HG03521 (cell line): ENCODE data around the gene GNB1.
A peak's percentile ranks its signal among the peaks of the same experiment; 100 is the strongest.

ENCODE experiments used
- ATAC-seq: cut with Tn5 transposase; IDR thresholded peaks from one replicate; pipeline ENCODE4 v1.9.1; 2021; ENCODE audit warnings: mild to moderate bottlenecking, moderate library complexity; ENCODE audit not compliant: unreplicated experiment

GNB1 gene

DNA sequence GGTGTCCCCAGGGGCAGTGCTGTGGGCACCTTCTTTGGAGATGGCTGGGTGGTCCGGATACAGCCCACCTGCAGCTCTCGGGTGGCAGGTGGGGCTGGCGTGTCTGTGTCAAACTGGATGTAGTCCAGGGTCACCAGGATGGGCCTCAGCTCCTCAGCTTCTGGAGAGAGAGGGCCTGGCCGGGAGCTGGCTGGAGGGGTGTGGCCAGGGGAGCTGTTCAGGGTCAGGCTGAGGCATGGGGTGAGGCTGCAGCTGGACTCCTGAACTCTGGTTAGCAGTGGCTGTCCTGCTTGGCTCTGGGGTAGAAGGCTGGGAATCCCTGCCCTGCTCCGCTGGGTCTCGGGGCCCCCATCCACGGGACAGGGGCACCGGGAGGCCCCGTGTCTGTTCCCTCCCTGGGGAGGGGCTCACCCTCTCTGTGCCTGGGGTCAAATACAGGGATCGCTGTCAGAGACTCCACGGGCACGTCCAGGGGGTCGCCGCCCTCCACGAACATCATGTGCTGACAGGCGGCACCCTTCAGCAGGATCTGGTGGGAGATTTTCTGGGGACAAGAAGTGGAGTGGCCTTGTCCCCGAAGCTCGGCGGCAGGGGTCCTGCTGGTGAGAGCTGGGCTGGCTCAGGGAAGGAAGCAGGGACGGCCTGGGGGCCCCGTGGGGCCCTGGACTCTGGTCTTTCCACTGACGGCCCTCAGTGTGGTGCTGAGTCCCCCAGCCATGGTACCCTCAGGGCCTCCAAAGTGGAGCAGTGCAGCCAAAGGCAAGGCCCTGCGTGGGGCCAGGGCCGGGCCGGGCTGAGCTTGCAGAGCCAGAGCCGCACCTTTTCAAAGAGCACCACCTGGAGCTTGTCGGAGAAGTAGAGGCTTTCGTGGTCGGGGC is 32.3 kb upstream of the GNB1 start:
- ATAC-seq: no peak

DNA sequence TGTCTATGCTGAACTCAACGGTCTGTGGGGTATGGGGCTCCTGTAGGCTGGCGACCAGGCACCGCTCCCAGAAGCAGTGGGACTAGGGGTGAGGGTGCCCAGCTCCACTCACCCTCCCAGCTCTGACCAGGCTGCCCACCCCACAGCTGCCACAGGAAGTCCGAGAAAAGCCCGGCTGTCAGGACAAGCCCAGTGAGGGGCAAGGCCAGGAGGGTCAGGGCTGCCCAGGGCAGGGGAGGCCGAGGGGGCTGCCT is 31.7 kb upstream of the GNB1 start:
- ATAC-seq: no peak

DNA sequence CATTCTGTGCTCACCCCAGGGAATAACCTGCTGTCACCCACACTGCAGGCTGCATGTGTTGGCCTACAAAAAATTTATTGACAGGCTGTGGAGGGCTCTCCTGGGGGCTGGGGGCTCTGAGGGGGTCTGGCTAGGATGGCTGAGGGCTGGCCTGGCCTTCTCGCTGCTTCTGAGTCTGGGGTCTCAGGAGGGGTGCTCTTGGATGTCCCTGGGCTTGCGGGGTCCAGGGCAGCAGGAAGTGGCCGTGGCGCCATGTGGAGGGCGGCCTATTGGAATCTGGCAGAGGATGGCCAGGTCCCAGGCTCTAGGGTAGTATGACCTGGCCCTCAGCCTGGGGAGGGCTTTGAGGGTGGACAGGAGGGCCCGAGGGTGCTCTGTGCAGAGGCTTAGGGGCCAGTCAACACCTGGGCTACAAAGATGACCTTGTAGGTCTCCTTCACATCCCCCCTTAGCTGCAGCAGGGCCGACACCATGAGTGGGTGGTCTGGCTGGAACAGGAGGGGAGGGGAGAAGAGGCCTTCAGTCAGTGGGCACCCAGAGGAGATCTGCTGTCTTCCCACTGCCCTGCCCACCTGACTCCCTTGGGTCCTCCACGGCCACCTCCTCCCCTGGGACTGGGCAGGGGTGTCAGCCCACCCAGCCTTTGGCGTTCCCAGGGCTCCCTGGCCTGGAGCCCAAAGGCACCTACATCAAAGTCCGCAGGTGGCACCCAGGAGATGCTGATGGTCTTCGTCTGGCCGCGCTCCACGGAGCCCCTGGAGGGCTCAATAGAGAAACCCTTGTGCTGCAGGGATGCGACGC is 31.2 kb upstream of the GNB1 start:
- ATAC-seq: no peak

DNA sequence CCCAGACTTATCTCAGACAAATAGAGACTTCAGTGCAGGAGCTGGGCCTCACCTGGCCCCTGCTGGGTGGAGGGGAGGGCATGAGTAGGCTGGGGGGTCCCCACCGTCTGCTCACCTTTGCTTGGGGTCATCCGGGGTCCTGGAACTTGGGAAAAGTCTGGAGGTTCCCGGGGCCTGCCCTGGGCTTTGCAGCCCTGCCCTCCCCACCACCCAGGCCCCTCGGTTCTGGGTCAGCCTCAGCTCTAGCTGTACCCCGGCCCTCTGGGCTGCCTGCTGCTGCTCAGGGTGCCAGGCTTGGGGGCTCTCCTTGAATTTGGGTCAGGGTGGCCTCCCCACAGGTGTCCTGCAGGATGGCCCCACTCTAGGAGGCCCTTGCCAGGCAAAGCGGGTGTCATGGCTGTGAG is 30.6 kb upstream of the GNB1 start:
- no peak for ATAC-seq

DNA sequence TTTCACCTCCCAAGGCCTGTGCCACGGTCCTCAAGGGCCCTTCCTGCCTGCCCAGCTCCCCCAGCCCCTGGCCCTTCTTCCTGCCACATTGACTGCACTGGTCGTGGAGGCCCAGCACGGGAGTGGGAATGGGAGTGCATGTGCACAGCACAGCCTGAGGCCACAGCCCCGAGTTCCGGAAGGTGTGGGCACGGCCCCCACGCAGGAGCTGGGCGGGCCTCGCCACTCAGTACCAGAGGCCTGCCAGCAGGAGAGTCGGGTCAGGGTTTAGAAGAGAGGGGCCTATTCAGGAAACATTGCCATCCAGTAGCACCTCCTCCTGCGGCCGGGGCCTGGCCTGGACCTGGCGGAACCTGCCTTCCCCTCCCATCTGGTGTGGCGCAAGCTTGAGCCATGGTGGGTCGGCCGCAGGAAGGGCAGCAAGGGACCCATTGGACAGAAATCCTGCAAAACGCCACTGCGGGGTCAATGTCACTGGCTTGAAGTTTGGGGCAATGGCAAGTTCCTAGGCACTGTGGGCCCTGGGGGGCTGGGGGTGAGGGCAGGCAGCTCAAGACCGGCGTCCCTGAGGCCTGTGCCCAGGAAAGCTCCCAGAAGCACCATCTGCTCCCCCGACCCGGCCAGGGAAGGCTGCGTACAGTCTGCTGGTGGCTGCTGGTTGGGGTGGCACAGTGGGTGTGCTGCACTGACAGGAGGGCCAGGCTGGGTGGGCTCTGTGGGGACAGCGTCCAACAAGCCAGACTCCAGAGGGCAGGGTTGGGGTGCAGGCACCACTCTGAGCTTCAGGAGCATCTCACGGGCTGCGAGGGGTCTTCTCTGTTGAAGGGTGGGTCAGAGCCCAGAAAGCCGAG is 29.9 kb upstream of the GNB1 start:
- ATAC-seq: no peak

DNA sequence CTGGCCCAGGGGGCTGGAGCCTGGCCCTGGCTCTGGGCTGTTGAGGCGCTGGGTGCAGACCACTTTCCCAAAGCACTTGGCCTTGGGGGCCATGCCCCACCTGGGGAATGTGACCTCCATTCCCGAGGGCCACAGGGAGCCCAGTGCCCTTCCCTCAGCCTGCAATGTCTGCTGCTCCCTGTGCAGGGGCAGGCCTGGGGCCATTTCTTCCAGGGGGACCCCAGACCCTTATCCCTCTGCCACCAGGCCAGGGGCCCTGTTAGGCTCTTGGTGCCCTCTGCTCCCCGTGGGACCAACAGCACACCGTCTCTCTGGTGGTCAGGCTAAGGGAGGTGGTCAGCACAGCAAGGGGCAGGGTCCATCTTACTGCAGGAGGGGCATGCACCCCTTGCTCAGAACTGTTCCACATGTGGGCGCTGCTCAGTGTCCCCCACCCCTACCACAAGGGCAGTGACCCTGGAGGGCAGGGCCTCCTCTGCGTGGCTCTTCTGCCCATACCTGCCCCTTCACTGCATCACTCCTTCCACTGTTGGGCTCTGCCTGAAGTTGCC is 29.2 kb upstream of the GNB1 start:
- ATAC-seq: no peak

DNA sequence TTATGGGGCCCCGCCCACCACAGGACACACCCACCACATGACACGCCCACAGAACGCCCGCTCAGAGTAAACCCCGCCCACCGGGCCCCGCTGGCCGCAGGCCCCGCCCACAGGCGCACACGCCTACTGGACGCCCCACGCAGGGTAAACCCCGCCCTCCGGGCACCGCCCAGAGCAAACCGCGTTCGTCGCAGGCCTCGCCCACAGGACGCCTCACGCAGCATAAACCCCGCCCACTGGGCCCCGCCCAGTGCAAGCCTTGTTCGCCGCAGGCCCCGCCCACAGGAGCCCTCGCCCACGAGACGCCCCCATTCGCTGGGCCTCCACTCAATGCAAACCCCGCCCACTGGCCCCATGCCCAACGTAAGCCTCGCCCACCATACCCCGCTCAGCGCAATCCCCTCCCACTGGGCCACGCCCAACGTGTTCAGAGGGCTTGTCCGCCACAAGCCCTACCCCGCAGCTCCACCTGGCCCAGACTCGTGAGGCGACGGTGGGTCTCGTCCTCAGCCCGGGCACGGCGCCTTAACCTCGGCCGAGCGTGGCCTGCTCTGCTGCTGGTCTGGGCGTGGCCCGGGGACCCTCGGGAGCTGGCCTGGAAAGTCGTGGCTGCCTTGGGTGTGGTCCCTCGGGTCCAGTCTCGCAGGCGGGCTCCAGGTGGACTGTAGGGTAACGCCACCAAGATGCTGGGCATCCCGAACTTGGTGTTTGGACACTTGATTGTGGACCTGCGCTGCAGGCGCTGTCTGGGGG is 28.6 kb upstream of the GNB1 start:
- peak; percentile 76 for ATAC-seq

DNA sequence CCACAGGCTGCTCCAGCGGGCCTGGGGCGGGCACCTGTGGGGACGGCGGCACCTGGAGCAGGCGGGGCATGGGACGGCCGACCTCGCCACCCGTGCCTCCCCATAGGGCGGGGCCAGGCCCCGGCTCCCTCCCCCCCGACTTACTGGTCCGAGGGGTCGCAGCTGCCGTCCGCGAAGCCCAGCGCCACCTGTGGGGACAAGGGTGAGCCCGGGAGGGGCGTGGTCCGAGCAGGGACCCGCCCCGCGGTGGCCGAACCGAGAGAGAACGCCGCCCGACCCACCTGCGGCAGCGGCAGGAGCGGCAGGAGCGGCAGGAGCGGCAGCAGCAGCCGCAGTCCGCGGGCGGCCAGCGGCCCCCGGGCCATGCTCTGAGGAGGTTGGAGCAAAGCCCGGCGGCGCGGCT is 28.0 kb upstream of the GNB1 start, which contains the start of gene TMEM52:
TMEM52 (minus strand) TSS at position 379 of the 403 bp plus-strand sequence; CDS start at position 365, 14 bp downstream.
- peak; percentile 17 for ATAC-seq

DNA sequence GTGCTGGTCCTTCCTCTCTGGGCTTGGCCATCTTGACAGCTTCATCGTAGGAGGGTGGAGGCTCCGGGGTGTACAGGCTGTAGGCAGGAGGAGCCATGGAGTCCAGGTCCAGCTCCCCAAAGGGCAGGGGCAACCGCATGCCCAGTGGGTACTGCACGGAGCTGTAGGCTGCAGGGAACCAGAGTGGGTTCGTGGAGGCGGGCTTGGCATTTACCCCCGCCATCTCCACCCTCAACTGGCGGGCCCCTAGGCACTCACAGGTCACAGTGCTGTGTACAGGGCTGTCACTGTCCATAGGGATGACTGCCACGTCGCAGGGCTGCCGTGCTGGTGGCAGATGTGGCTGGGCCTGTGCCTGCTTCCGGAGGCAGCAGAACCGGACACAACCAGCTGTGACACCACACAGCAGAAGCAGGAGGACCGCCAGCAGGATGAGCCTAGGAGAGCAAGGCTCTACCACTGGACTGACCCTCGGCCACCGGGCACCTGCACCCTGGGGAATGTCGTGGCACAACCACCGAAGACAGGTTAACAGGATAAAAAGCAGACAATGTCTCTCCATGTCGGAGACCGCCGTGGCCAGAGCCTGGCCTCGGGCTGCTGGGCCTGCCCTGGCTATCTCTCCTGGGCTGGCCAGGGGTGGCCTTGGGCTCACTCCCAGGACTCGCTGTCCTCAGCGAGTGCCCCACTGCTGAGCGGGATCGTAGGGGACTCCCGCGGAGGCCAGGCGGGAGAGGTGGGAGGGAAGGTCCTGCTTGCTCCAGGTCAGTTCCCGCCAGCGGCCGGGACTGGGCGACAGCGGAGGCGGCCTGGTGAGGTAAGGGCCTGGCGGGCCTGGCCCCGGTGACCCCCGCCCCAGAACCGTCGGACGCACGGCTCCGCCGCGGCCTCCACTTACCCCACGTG is 27.4 kb upstream of the GNB1 start:
- no peak for ATAC-seq

DNA sequence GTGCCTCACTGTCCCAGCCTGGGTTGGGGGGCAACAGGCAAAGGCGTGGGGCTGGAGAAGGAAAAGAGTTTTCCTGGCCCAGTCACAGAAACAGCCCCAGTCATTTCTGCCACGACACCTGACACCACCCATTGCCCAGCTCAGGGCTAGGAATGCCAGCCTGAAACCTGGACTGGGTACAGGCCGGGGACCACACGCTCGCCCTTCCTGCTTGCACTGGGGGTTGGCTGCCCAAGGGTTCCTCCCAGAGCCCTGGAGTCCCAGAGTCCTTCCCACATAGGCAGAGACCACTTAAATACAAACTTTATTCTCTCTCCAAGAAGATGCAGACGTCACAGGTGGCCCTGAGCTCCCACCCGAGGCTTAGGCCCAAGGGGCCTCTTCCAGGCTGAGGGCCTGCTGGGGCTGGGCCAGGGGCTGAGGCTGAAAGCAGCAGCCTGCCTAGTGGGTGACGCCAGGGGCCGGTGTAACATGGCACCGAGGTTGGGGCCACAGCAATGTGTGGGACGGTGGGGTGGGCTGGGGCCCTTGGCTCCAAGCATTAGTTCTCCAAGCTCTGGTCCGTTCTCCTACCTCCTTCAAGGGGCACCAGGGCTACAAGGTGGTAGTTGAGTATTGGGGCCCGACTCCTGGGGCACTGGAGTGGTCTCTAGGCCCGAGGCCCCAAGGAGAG is 26.6 kb upstream of the GNB1 start:
- no peak for ATAC-seq

DNA sequence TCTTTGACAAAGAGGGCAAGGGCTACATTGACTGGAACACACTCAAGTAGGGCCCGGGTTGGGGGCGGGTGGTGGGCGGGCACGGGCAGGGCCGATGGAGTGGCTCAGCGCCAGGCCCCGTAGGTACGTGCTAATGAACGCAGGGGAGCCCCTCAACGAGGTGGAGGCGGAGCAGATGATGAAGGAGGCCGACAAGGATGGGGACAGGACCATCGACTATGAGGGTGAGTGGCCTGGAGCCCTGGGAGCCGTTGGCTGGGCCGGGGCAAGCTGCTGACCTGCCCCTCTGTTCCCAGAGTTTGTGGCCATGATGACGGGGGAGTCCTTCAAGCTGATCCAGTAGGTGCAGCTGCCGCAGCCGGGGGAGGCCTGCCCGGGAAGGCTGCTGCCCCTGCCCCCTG is 26.0 kb upstream of the GNB1 start:
- no peak for ATAC-seq

DNA sequence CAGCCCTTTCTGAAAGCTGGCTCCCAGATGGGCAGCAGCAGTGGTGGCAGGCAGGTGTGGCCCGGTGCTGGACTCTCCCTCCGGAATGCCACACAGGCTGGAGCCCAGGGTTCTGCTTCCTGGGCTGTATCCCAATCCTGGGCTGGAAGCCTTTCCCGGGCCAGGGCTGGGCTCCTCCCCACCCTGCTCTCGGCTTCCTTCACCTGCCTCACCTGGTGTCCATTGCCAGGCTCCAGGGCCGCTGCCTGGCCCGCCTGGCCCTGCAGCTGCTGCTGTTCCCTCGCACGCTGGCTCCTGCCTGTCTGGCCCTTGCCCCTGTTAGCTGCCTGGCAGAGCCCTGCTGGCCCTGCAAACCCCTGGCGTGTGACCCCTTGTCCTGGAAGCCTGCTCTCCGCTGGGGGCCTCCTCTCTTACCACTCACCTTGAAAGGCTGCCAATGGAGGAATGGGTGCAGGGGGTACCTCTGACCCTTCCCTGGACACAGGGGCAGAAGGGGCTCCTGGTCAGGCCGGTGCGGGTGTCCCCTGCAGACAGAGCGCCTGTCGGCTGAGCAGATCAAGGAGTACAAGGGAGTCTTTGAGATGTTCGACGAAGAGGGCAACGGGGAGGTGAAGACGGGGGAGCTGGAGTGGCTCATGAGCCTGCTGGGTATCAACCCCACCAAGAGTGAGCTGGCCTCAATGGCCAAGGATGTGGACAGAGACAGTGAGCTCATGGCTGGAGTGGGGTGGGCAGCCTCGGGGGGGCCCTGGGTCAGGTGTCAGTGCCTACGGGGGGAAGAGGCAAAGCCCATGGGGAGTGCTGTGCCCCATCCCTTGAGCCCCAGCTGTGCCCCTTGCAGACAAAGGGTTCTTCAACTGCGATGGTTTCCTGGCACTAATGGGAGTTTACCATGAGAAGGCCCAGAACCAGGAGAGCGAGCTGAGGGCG is 25.3 kb upstream of the GNB1 start:
- ATAC-seq: no peak

DNA sequence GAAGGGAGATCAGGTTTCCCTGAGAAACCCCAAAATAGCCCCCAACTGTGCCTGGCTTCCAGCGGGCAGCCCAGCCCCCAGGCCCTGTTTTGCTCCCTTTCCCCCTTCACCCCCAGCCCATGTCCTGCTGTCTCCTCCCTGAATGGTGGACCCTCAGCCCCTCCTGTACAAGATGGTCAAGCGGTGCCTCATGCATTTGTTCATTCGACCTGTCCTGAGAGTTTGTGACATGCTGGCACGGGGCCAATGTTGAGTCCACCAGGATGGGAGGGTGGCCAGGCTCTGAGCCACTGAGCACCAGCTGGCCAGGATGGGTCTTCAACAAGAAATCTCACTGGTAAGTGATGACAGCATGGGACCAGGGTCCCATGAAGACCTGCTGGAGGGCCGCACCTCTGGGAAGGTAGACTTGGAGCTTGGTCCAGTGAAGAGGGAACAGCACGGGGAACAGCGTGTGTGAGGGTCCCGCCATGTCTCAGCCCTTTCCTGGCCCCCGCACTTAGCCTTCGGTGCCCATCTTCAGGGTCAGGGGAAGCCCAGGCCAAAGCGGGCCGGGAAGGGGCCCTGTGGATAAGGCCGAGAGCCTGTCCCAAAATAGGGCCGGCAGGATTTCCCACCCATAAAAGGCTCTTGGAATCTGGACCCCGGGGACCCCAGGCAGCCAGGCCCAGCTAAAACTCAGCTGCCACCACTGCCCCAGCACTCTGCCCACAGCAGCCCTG is 24.2 kb upstream of the GNB1 start, which contains the start of gene CALML6:
CALML6 (plus strand) TSS at position 290 of the 722 bp plus-strand sequence; CDS start at position 311, 21 bp downstream.
- ATAC-seq: no peak

DNA sequence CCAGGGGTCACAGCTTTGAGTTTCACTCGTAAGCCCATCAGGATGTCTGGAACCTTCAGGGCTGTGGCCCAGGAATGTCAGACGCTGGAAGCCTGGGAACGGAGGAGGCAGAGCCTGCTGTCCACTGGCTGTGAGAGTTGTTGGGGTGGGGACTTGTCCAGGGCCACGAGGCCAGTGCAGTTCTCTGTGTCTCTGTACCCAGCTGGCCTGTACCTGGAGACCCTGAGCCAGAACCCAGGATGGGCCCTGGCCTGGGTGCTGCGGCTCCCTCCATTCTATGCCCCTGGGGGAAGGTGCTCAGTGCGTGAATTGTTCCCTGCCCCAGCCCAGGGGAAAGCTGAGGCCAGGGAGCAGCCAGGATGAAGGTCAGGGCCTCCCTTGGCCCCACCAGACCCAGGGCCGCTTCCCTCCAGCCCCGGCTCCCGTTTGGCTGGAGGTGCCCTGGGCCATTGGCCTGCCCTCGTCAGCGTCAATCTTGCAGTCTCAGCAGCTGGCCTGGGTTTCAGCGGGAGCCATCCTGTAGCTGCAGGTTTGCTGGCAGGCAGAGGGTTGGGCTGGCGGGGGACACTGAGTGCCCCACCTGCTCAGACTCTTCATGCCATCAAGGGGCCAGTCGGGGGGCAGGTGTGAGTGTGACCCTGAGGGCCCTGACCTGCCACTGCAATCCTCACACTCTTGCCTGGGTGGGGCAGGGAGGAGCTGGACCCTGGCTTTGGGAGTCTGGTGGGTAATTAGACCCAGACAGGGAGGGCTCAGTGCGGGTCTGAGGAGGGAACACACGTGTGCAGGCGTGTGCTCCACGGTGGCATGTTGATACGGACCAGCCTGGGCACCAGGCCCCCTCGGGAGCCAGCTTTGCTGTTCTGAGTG is 23.4 kb upstream of the GNB1 start:
- ATAC-seq: no peak

DNA sequence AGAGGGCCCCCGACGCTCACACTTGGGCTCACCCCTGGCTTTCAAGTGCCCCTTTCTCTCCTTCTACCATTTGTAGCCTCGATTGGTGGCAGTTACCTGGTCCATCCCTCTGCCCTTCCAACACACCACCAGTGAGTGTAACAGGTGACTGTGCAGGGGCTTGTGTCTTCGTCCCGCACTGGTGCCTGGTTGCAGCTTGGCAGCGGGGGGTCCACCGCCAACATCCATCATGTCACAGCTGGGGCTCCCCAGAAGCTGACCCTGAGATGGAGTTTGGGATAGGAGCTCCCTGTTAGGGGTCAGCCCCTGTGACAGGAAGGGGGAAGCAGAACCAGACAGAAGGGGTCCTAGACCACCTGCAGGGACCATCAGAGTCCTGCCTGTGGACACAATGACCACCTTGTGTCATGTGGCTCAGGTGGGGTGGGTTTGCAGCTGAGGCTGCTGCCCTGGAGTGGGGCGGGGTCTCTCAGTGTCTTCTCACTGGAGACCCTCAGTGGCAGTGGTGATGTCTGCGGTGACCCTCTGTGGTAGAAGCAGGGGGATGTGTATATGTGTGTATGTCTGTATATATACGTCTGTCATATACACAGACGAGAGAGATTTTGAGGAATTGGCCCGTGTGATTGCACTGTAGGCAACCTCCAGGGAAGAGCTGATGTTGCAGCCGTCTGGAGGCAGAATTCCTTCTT is 20.6 kb upstream of the GNB1 start:
- ATAC-seq: no peak
